Globus pallidus (tissue), 1 donor: ENCODE results near the gene ZBTB5.
"Not testable (repeated sequence)": the region's sequence is repeated elsewhere in the genome, so short reads cannot be mapped to it uniquely, and the experiment has no call there.

Source experiments
- DNase-seq: peaks from one replicate; pipeline ENCODE4 v3.0.0-alpha.2; 2015; ENCODE audit warnings: low spot score

Gene ZBTB5

DNA sequence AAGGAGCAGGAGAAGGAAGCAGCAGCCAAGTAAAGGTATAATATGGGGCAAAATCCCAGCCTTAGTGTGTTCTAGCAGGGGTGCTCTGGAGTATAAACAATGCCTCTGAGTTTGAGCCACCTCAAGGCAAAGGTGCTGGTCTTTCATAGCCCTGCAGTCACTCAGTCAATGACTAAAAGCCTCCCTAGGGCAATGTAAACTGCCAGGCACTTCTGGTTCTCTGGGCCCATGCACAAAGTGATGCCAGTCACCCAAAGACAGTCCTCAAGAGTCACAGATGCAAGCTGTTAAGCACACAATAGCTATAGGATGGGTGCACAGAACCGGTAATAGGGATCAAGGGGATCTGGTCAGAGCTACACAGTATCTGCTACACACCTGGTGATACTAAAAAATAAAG, 12.6 kb downstream of the ZBTB5 start:
- DNase-seq, result no peak

DNA sequence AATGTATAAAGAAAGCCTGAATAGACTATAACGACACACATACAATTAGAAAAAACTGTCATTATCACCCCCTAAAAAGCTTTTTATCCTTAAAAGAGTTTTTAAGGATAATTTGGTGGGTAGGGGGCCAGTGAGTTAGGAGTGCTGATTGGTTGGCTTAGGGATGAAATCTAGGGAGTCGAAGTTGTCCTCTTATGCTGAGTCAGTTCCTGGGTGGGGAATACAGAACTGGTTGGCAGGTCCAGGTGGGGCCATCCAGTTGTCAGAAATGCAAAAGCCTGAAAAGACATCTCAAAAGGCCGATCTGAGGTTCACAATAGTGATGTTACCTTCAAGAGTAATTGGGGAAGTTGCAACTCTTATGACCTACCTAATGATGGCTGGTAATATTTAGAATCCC, 13.6 kb downstream of the ZBTB5 start:
- DNase-seq, result no peak

DNA sequence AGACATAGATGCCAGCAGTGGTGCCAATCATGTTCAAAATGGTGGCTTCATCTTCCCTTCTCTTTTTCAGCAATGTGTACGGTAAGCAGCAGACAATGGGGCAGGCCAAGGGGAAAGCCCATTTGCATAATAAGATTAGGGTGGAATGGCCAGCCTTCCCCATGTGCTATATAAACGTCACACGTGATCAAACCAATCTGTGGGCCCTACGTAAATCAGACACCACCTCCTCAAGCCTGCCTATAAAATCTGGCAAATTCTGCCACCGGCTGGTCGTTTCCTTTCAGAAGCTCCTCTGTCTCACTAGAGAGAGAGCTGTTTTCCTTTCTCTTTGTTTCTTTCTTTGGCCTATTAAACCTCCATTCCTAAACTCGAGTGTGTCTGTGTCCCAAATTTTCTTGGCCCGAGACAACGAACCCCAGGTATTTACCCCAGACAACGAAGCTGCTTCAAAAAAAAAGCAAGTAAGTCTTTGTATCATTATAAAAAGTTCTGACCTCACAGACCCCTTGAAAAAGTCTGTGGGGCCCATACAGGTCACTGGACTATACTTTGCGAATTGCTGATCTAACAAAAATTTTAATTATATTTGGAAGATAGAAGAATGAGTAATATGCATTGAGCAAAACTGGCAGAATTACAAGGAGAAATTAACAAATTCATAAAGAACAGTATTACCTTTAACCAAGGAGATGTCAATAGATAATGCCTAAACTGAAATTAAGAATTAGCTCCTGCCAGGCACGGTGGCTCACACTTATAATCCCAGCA, 15.2 kb downstream of the ZBTB5 start:
- peak; percentile 88 for DNase-seq

DNA sequence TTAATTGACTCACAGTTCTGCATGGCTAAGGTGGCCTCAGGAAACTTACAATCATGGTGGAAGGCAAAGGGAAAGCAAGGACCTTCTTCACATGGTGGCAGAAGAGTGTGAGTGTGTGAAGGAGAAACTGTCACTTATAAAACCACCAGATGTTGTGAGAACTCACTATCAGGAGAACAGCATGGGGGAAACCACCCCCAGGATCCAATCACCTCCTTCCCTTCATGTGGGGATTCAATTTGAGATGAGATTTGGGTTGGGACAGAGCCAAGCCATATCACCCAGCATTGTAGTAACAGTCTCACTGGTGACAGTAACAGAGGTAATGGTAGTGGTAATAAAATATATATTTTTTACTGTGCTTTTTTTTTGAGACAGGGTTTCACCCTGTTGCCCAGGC, 18.1 kb downstream of the ZBTB5 start:
- no peak for DNase-seq

DNA sequence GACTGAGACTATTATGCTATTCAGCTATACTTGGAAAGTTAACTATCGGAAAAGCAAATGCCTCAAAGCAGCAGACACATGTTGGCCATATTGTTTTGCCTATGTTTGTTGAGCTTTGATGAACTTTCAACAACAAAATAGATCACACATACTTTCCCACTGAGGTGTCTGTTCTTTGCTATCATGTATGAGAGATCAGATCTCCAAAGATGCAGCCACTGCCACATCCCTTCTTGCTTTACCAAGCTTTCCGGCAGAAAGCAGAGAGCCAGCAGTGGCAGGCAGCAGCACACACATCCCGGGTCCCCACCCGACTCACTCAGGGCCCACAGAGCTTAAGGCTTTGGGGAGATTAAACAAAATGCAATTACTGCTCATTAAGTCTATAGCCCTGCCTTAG, 18.8 kb downstream of the ZBTB5 start:
- no peak for DNase-seq

DNA sequence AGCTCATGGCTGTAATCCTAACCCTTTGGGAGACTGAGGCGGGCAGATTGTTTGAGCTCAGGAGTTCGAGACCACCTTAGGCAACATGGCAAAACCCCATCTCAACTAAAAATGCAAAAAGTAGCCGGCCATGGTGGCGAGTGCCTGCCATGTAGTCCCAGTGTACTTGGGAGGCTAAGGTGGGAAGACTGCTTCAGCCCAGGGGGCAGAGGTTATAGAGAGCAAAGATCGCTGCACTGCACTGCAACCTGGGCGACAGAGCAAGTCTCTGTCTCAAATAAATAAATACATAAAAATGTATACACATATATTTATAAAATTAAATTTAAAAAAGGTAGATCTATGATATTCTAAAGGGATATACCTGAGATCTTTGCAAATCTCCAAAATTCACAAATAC, 19.4 kb downstream of the ZBTB5 start:
- no peak for DNase-seq

DNA sequence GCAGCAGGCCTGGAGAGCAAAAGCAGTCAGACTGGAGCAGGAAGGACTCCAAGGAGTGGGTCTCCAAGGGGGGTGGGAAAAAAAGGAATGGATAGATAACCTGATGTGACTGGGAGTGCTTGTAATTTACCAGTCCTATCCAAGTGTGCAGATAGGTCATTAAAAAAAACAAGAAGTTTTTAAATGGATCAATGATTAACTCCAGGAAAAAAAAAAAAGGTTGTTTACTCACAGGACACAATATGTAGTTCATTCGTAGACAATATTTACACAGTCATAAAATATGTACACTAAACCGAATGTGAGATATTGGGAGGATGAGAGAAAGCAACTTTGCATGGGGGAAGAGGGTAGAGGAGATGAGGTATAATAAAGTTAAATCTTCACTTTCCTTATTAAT, 20.4 kb downstream of the ZBTB5 start:
- no peak for DNase-seq

DNA sequence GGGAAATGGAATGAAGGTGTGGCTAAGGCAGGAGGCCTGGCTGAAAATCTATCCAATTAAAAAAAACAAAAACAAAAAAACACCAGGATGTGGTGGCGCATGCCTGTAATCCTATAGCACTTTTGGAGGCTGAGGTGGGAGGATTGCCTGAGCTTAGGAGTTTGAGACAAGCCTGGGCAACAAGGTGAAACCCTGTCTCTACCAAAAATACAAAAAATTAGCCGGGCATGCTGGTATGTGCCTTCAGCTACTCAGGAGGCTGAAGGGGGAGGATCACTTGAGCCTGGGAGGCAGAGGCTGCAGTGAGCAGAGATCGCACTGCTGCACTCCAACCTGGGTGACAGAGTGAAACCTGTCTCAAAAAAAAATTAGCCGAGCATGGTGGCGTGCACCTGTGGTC, 21.7 kb downstream of the ZBTB5 start:
- no peak for DNase-seq

DNA sequence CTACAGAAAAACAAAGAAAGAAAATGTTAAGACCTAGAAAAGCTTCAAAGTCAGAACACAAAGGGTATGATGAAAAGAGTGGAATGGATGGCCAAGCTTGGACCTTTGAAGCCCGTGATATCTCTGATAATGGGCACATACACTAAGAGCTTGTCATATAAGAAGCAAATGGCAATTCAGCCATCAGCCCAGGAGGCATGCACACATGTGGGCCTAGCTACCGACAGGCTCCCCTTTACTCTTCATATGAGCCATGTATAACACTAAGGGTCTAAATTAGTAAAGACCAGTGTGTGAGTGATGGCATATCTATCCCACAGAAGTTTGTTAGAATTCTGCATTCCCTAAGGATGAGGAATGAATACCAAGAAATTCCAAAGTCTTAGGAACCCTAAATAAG, 22.7 kb downstream of the ZBTB5 start:
- DNase-seq, result no peak

DNA sequence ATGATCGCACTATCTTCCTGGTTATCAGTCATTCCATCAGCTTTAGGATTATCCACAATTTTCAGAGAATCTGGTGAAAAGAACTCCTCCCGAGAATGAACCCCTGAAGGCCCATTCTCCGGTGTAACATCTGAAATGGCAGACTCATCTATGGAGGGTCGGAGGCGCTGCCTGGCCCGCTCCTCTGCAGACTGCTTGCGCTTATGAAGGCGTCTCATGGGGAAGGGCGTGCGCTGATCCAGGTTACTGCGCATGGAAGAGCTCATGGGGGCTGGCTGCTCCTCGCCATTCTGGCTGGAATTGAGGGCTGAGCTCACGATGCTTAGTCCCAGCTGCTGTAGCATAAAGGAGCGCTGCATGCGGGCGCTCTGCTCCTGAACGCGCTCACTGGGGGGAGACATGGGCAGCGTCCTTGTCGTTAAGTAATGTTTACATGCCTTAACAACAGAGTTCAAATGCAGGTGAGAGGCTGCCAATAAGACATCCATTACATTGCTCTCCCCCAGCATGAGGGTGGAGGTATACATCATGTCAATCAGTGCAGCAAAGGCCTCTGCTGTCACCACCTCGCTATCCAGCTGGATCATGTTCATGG, 23.4 kb downstream of the ZBTB5 start:
- no peak for DNase-seq

DNA sequence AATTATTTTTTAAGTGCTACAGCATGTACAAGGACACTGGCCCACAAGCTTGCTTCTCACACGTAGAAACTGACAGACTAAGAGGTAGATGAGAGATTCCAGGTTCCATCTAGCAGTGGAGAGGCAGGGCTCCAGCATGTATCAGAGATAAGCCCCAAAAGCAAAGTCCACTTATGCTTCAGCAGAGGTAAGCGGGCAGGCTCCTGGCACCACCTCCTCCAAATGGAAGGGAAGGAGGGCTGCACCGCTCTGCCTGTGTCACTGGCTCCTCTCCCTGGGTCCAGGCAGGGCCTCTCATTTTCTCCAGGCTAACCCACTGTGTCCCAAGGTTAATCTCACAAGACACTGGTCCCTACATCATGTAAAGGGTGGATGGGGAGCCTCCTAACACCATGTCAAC, 26.9 kb downstream of the ZBTB5 start:
- no peak for DNase-seq

DNA sequence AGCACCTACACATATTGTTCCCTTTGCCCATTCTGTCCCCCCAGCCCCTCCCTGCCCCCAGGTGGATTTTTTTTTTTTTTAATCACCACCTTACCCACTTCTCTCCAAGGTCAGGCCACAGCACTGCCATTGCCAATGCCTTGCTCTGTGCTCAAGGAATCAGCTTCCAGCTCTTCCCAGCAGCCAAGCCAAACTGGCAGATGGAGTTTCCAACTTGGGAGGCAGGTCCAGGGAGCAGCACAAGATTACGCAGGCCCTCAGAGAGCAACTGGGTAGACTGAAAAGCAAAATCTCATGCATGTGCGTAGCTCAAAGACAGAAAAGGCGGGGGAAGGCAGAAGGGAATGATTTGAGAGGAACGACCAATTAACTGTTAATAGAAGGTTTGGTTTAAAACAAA, 27.6 kb downstream of the ZBTB5 start:
- DNase-seq, result peak; percentile 50

DNA sequence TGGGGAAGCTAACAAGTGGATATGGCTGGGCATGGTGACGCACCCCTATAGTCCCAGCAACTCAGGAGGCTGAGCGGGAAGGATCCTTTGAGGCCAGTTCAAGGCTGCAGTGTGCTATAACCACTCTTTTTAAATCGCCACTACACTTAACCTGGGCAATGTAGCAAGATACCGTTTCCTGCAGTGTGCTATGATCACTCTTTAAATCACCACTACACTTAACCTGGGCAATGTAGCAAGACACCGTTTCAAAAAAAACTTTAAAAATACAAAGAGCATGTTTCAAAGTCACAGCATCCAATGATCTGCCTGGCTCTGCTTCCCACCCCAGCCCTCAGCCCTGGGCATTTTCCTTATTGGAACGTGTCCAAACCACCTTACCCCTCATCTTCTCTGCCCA, 28.2 kb downstream of the ZBTB5 start:
- no peak for DNase-seq

DNA sequence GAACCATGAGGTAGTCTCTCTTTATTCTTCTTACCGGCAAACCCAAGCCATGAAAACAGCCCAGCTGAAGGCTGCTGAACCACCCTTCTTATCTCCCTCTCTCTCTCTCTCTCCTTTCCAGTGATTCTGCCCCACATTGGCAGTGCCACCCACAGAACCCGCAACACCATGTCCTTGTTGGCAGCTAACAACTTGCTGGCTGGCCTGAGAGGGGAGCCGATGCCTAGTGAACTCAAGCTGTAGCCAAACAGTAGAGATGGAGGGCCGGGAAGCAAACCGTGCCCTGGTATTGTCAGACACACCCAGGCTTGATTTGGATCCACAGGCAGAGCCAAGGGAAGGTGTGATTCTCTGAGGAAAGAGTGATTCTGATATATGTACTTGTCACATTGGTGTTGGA, 28.7 kb downstream of the ZBTB5 start:
- DNase-seq, result peak; percentile 49

DNA sequence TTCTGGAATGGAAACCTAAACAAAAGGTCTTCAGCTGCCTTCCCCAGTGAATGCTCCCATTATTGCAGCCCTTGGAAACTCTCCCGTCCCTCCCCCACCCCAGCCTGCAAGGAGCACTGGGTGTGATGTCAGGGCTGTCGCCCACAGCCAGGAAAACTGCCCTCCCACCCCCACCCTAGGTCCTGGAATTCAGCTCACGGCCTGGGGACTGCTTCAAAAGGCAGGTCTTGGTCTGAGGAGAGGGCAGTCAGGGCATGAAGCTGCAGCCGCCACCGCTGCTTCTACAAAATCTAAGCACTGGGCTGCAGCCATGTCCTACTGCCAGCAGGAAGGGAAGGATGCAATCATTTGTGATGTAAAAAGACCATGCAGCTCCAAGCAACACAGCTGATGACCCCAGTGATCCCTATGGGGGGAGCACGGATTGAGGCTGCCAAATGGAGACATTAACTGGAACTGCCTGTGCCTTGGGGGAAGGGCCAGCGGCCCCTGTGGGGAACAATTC, 31.3 kb downstream of the ZBTB5 start:
- peak; percentile 97 for DNase-seq

DNA sequence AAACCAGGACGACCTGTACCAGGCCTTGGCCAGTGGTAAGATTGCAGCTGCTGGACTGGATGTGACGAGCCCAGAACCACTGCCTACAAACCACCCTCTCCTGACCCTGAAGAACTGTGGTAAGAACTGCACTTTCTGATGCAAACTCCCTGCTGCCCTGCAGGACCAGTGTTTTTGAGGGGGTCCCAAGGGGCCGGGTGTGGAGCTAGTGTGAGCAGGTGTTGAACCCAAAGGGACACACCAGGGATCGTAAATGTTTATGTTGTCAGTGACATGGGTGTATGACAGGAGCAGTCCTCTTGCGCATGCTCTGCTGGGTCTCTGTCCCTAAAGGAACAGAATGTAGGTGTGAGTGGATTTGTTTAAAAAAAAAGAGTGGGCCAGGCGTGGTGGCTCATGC, 33.2 kb downstream of the ZBTB5 start:
- peak; percentile 29 for DNase-seq

DNA sequence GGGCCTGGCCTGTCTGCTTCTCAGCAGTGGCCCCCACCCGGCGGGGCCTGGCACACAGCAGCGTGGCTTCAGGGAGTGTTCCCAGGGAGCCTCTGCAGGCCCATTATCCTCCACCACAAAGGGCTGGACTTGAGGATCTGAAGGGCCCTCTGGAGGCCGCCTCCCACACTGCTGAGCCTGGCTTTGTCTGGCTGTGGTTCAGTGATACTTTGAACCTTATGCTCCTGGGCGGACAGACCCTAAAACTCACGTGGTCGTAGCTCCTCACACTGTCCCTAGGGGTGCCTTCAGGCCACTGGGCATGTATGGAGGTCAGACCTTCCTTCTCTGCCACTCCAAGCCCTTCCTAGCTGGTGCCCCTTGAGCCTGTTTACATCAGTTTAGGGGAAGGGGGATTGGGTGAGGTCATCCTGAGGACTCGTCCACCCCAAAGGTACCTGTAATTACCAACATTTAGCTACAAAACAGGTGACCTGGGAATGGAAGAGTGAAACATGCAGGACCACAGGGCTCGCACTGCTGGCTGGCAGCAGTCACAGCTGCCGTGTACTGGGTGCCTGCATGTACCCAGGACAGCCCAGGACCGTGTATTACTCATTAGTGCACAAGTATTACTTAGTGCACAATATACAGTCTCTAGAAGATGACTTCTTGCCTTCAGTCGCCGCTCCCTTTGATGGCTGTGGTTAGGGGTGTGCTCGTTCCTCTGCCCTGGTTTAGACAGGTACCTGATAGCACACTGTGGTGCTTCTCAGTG, 34.2 kb downstream of the ZBTB5 start:
- DNase-seq, result peak; percentile 94

DNA sequence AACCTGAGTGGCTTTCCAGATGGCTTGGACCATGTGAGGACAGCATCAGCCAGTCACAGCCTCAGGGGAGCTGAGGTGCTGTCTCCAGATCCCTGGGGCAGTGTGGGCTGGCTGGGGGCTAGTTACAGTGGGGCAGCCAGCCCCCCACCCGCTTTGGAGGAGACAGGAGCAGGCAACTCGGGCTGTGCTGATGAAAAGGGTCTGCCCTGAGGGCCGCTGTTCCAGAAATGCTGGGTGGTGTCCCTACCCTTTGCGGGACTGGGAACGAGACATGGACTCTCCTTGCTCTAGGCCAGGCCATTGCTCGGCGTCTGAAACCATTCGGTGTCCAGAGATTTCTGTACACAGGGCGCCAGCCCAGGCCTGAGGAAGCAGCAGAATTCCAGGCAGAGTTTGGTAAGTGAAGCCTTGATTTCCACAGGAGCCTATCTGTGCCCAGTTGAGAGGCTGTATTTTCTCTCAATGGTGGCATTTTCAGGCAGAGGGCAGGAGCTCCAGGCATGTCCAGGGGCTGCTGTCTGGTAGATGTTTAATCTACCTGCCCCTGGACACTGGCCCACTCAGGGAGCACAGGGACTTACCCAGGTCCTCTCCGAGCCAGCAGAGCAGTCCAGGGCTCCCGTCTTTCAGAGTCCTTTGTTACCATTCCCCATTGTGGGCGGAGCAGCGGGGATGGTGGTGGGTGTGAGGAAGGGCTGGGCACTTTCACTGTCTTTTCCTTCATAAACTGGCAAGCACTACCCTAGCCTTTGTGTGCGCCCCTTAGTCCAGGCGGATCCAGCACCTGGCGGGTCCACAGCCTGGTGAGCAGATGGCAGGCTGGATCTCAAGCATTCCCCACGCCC, 35.6 kb downstream of the ZBTB5 start:
- no peak for DNase-seq

DNA sequence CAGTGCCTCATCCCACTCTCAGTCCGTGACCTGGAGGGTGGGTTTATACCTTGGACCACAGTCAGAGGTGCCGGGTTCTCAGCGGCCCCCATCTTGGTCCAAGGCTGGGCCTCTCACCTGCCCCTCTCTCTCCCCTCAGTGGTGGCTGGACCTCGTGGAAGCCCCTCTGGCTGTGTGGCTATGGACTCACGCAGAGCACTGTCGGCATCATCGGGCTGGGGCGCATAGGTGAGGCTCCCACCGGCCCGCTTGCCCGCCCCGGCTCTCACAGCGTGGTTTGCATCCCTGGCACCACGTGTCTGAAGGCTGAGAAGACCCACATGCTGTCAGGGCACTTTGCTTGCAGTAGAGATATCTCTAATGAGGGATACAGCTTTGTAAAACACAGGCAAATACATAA, 36.9 kb downstream of the ZBTB5 start:
- no peak for DNase-seq

DNA sequence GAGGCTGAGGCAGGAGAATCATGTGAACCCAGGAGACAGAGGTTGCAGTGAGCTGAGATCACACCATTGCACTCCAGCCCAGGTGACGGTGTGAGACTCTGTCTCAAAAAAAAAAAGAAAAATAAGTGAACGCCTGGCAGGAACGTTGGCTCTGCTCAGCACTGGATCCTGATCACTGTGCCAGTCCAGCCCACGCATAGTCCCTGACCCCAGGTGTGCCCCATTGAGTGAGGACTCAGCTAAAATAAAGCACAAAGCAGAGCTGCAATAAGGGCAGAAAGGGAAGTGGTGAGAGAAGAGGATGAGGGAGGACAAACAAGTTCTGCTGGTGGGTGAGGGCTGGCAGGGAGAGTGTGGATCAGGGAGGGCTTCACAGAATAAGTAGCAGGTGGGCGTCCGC, 38.4 kb downstream of the ZBTB5 start:
- DNase-seq, result no peak

DNA sequence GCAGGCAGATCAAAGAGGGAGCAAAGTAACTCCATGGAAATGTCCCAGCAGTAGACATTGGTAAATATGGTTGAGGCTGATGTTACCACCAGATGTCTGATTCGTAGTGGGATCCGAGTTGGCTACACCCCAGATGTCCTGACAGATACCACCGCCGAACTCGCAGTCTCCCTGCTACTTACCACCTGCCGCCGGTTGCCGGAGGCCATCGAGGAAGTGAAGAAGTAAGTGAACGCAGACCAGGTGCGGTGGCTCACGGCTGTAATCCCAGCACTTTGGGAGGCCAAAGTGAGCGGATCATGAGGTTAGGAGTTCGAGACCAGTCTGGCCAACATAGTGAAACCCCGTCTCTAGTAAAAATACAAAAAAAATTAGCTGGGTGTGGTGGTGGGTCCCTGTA, 38.8 kb downstream of the ZBTB5 start:
- not testable (repeated sequence) for DNase-seq

DNA sequence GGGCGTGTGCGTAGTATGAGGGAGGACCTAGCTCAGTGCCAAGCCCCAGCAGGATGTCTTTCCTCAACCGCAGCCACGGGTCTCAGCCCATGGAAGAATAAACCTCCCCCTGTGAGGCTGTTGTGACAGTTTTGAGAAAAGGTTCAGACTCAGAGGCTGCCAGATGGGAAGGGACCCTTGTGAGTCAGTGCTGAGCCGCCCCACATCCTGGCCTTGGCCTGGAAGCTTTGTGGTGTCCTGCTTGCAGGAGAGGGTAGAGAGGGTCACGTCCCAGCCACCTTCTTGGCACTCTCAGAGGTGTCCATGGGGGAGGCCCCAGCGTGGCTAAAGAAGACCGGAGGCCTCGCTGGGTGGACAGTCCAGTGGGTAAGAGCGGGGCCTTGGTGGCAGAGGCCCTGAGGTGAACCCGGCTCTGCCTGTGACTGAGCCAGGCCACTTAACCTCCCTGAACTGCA, 39.9 kb downstream of the ZBTB5 start:
- DNase-seq, result no peak
